Adipose tissue (tissue), 3 donors: ENCODE data around the gene GCN1. TPM values are rescaled to one million over a fixed set of nuclear protein-coding genes. Genes with fewer than 3 reads are reported as not detected.
"Not testable (repeated sequence)": the region's sequence is repeated elsewhere in the genome, so short reads cannot be mapped to it uniquely, and the experiment has no call there.

Experiments
- H3K27ac ChIP-seq: one replicate; pipeline ENCODE4 v1.5.1; 2013; ENCODE audit warnings: low read depth, low read length
- WGBS, 3 donors: extraction: QIAGEN DNeasy Blood & Tissue Kit; methylation state at CpG; one replicate each; pipeline ENCODE4 v1.1.7; 2013; 5-methylcytosine and 5-hydroxymethylcytosine counted together
- polyA plus RNA-seq, 3 donors: library from polyadenylated mRNA; stranded (reverse); fragments of 200-250 nt; gene quantifications; one replicate each; pipeline ENCODE4 v1.2.3, GENCODE V29; 2013
- donor health status: healthy with polysubstance abuse.
- donor health status: Bipolar disorder and iron deficiency.
- donor health status: healthy.

The GCN1 gene
- polyA plus RNA-seq, 3 donors = 14.6 to 30.5 (median 19.1) TPM

DNA sequence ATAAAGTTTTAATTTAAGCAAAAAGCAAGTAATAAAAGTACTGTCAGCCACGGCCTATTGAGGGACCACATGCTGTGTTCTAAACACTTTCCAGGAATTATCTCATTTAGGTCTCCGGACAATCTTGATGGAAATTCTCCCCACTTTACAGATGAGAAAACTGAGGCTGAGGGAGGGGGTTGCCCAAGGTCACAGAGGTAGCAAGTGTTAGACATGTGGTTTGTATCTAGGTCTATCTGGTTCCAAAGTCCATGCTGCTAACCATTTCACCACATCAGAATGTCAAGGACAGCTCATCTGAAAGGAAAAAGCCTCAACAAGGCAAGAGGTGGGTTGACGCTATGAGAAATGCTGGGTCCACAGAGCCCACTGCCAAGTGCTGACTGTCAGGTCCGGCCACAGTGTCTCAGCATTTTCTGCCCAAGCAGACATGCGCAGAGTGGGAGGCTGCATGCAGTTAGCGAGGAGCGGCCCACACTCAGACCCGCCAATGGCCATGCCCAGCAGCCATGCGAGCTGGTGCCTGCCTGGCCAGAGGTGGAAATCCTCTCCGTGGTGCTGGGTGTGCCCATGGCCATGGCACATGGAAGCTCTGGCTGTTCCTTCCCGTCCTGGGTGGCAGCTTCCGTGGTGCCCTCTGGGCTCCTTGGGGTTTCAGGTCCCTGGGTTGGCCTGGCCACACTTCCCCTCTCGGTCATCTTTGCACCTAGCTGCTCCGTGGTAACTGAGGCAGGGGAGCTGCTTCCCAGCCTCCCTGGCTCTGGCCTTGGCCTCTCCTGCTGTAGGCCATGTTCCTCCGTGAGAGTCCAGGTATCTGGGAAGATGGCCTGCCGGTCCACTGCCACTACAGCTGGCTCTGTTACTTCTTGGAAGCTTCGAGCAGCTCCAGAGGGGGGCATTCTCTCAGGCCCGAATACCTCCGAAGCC lies 24.4 kb upstream of the GCN1 start:
- WGBS, 3 donors = 90 to 92% (median 91%) methylated on average over 19 of the region's 19 CpGs
- H3K27ac ChIP-seq = no peak overlapping the region

GRCh38 chr12:120216742-120217605 lies 22.5 kb upstream of the GCN1 start:
- WGBS, 3 donors = 81 to 84% (median 83%) methylated on average over 30 to 32 of the region's 32 CpGs
- no peak overlapping the region for H3K27ac ChIP-seq

- WGBS, 3 donors = 81 to 84% (median 83%) methylated on average over 22 to 23 of the region's 23 CpGs
- H3K27ac ChIP-seq = no peak overlapping the region
These were observed 21.5 kb upstream of the GCN1 start for GRCh38 chr12:120215766-120216735.

GRCh38 chr12:120215357-120215735 lies 20.8 kb upstream of the GCN1 start:
- H3K27ac ChIP-seq = no peak overlapping the region
- WGBS, 3 donors = 80 to 92% (median 84%) methylated on average over 14 to 15 of the region's 15 CpGs

- WGBS, 3 donors = 87 to 92% (median 89%) methylated on average over 32 to 34 of the region's 34 CpGs
- H3K27ac ChIP-seq = no peak overlapping the region
These were observed 20.3 kb upstream of the GCN1 start for GRCh38 chr12:120214626-120215356.

- H3K27ac ChIP-seq = no peak overlapping the region
- 91 to 94% (median 93%) methylated on average over 20 of the region's 20 CpGs for WGBS, 3 donors
These were observed 19.2 kb upstream of the GCN1 start for GRCh38 chr12:120213758-120214157.

DNA sequence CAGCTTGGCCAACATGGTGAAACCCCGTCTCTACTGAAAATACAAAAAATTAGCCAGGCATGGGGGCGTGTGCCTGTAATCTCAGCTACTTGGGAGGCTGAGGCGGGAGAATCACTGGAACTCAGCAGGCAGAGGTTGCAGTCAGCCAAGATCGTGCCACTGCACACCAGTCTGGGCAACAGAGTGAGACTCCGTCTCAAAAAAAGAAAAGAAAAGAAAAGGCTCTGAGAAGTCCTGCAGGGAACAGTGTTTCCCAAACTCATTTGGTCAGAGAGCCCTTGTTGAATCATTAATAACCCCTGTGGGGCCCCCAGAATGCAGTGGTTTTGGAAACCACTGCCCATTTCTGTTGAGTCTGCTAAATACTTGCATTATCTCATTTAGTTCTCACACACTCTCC lies 18.7 kb upstream of the GCN1 start:
- not testable (repeated sequence) for H3K27ac ChIP-seq
- WGBS, 3 donors = 83 to 92% (median 89%) methylated on average over 5 of the region's 5 CpGs

GRCh38 chr12:120212301-120212700 lies 17.8 kb upstream of the GCN1 start:
- no peak overlapping the region for H3K27ac ChIP-seq
- WGBS, 3 donors = 94 to 95% (median 95%) methylated on average over 24 of the region's 24 CpGs

- no peak overlapping the region for H3K27ac ChIP-seq
- 85 to 89% (median 88%) methylated on average over 9 of the region's 9 CpGs for WGBS, 3 donors
These were observed 17.4 kb upstream of the GCN1 start for GRCh38 chr12:120211904-120212283.

DNA sequence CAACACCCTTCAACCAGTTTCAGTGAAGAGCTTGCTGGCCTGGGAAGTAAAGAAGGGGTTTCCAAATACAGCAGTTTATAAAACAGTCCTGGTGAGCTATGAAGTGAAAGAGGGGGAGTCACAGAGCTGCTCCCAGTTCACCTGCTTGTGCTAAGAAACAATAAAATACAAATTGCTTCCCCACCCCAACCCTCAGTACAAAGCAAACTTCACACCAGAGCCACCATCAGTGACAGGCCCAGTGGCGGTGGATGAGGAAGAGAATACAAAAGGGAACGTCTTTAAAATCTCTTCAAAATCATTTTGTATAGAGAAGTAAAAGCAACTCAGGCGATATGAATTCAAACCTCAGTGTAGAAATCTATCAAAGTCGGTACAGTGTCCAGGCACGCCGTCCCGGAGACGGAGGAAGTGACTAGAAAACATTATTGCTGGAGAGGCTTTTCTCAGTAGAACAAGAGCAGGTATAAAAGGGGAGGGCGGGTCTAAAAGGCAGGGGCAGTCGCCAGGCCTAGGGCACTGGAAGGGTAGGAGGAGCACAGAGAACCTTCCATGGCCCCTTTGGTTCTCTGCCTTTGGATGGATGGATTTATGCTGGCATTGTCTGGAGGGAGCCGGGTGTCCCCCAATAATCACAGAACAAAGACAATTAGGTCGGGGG lies 16.9 kb upstream of the GCN1 start:
- no peak overlapping the region for H3K27ac ChIP-seq
- WGBS, 3 donors = 83 to 91% (median 86%) methylated on average over 12 of the region's 12 CpGs

GRCh38 chr12:120209851-120210250 lies 15.3 kb upstream of the GCN1 start:
- H3K27ac ChIP-seq = no peak overlapping the region
- WGBS, 3 donors = 91 to 93% (median 92%) methylated on average over 13 of the region's 13 CpGs

- WGBS, 3 donors = 93 to 95% (median 94%) methylated on average over 13 of the region's 13 CpGs
- H3K27ac ChIP-seq = no peak overlapping the region
These were observed 12.7 kb upstream of the GCN1 start for GRCh38 chr12:120207227-120207626.

GRCh38 chr12:120206781-120207180 lies 12.3 kb upstream of the GCN1 start:
- H3K27ac ChIP-seq = not testable (repeated sequence)
- 94 to 98% (median 97%) methylated on average over 5 of the region's 5 CpGs for WGBS, 3 donors

GRCh38 chr12:120206228-120206627 lies 11.7 kb upstream of the GCN1 start:
- H3K27ac ChIP-seq = no peak overlapping the region
- 95 to 96% (median 96%) methylated on average over 10 of the region's 10 CpGs for WGBS, 3 donors

- H3K27ac ChIP-seq = no peak overlapping the region
- WGBS, 3 donors = 93 to 96% (median 95%) methylated on average over 7 of the region's 7 CpGs
These were observed 9.7 kb upstream of the GCN1 start for GRCh38 chr12:120204171-120204570.

DNA sequence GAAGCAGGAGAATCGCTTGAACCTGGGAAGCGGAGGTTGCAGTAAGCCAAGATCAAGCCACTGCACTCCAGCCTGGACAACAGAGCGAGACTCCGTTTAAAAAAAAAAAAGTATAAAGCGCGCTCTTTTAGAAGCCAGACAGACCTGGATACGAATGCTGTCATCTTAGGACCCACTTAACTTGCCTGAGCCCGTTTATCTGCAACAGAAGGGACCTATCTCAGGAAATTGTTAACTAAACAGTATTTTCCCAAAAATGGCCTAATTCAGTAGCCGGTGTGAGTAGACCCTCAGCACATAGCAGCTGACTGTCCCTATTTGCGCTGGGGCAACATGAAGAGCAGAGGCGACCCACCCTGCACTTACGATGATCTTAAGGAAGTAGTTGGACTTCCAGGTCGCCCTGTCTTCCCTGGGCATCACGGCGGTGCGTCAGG lies 5.9 kb upstream of the GCN1 start:
- H3K27ac ChIP-seq = peak overlapping the region; percentile 54
- WGBS, 3 donors = 1 to 5% (median 3%) methylated on average over 16 of the region's 16 CpGs
